ENCODE data around the gene KRT6C. TPM values are rescaled to one million over a fixed set of nuclear protein-coding genes. Genes with fewer than 3 reads are reported as not detected.

KRT6C gene
- polyA plus RNA-seq, 1 of the 3 experiments (the other 2 are of a cell fraction), result not detected

DNA sequence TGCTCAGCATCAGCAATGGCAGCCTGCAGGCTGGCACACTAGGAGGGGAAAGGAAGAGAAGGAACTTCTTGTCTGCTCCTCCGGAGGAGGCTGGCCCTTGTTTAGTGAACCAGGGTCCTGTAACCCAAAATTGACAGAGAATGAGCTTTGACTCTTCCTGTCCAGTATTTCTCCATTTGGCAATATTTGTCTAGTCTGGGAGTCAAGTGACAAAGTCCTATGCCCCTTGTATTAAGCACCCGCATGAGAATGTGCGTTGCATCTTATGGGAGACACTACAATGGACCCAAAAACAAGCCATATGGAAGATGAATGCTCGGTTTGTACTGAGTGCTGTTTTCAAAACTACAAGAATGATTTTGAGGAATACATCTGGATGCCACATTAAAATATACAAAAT is 3.8 kb downstream of the KRT6C start:
- H2AFZ ChIP-seq (ENCODE audit: low read depth), result no peak overlapping the region
- peaks cover 26% of the 10 kb centered on the region; the same call in 1 of the 2 replicates for H3K27me3 ChIP-seq (ENCODE audit: insufficient read depth)
- H3K27ac ChIP-seq (ENCODE audit: low read depth in 2 of 2, low read length in 1 of 2), result no peak overlapping the region
- TF ChIP-seq USF2 (IDR thresholded peaks at IDR 0.05; ENCODE audit: borderline replicate concordance, low read depth, low read length), result no peak
- TF ChIP-seq JUND (IDR thresholded peaks at IDR 0.05), result no peak
- TF ChIP-seq NFIC (IDR thresholded peaks at IDR 0.05; ENCODE audit: borderline replicate concordance), result no peak
- ChIA-PET POLR2A (no interaction called here), CTCF (no interaction called here)
- 42% methylated on average over 4 of the region's 4 CpGs for WGBS (ENCODE audit: low lambda C conversion rate)
- no peaks in the 10 kb centered on the region for H4K20me1 ChIP-seq (ENCODE audit: insufficient read depth)
- H3K79me2 ChIP-seq (ENCODE audit: insufficient read depth), result no peaks in the 10 kb centered on the region
- H3K4me2 ChIP-seq, result no peak overlapping the region
- no peak overlapping the region for H3K9ac ChIP-seq
- no peaks in the 10 kb centered on the region for H3K9me2 ChIP-seq
- no peaks in the 10 kb centered on the region for H3K4me1 ChIP-seq (ENCODE audit: control insufficient read depth in 1 of 2, insufficient read depth in 2 of 2, low read depth in 1 of 2, low read length in 1 of 2)
- H3K4me3 ChIP-seq (ENCODE audit: low read depth in 2 of 2, low read length in 1 of 2), result no peak overlapping the region
- no peaks in the 10 kb centered on the region for H3K9me3 ChIP-seq
- H3K36me3 ChIP-seq (replicated peaks in 1 of 2; ENCODE audit: control insufficient read depth in 1 of 2, insufficient read depth in 2 of 2, low read length in 1 of 2), result no peaks in the 10 kb centered on the region
- no peaks in the 10 kb centered on the region for H3F3A ChIP-seq (replicated peaks; ENCODE audit: insufficient read depth)
- no peak for DNase-seq

DNA sequence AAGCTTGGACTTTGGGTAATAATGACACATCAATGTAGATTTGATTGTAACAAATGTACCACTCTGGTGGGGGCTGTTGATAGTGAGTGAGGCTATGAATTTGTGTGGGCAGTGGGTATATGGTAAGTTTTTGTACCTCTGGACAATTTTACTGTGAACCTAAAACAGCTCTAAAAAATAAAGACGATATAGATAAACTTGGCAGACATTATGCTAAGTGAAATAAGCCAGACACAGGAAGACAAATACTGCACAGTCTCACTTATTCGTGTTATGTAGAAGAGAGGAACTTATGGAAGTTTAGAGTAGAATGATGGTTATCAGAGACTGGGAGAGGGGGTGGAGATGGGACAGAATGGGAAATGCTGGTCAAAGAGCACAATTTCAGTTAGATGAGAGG is 8.7 kb downstream of the KRT6C start:
- no peaks in the 10 kb centered on the region for H3K9me2 ChIP-seq
- no peaks in the 10 kb centered on the region for H3K9me3 ChIP-seq
- H2AFZ ChIP-seq (ENCODE audit: low read depth), result no peak overlapping the region
- ChIA-PET CTCF (no interaction called here), POLR2A (no interaction called here)
- H3F3A ChIP-seq (replicated peaks; ENCODE audit: insufficient read depth), result no peaks in the 10 kb centered on the region
- H3K4me2 ChIP-seq, result no peak overlapping the region
- no peaks in the 10 kb centered on the region for H3K4me1 ChIP-seq (ENCODE audit: control insufficient read depth in 1 of 2, insufficient read depth in 2 of 2, low read depth in 1 of 2, low read length in 1 of 2)
- DNase-seq, result no peak
- H3K79me2 ChIP-seq (ENCODE audit: insufficient read depth), result no peaks in the 10 kb centered on the region
- no peak for TF ChIP-seq MXI1 (IDR thresholded peaks at IDR 0.05; ENCODE audit: low read depth, low read length)
- peak; percentile 44 for TF ChIP-seq GATA2 (CRISPR knock-in tag; IDR thresholded peaks at IDR 0.05)
- TF ChIP-seq TCF12 (IDR thresholded peaks at IDR 0.05), result no peak
- no peaks in the 10 kb centered on the region for H4K20me1 ChIP-seq (ENCODE audit: insufficient read depth)
- H3K27me3 ChIP-seq (ENCODE audit: insufficient read depth), result peaks cover 15% of the 10 kb centered on the region; the same call in 1 of the 2 replicates
- 8% methylated on average over 2 of the region's 2 CpGs for WGBS (ENCODE audit: low lambda C conversion rate)
- H3K9ac ChIP-seq, result no peak overlapping the region
- no peaks in the 10 kb centered on the region for H3K36me3 ChIP-seq (replicated peaks in 1 of 2; ENCODE audit: control insufficient read depth in 1 of 2, insufficient read depth in 2 of 2, low read length in 1 of 2)
- no peak overlapping the region for H3K27ac ChIP-seq (ENCODE audit: low read depth in 2 of 2, low read length in 1 of 2)
- no peak overlapping the region for H3K4me3 ChIP-seq (ENCODE audit: low read depth in 2 of 2, low read length in 1 of 2)

- Histone ChIP-seq H3K27me3 (ENCODE audit: insufficient read depth) (no peaks in the 10 kb centered on the region; the same call in 1 of the 2 replicates), H3K36me3 (replicated peaks in 1 of 2; ENCODE audit: control insufficient read depth in 1 of 2, insufficient read depth in 2 of 2, low read length in 1 of 2) (no peaks in the 10 kb centered on the region), H3K4me1 (ENCODE audit: control insufficient read depth in 1 of 2, insufficient read depth in 2 of 2, low read depth in 1 of 2, low read length in 1 of 2) (no peaks in the 10 kb centered on the region), H3K79me2 (ENCODE audit: insufficient read depth) (no peaks in the 10 kb centered on the region), H3K9ac (no peak overlapping the region), H3F3A (replicated peaks; ENCODE audit: insufficient read depth) (no peaks in the 10 kb centered on the region), H2AFZ (ENCODE audit: low read depth) (no peak overlapping the region), H4K20me1 (ENCODE audit: insufficient read depth) (no peaks in the 10 kb centered on the region), H3K4me3 (ENCODE audit: low read depth in 2 of 2, low read length in 1 of 2) (no peak overlapping the region), H3K4me2 (no peak overlapping the region), H3K9me2 (no peaks in the 10 kb centered on the region), H3K9me3 (no peaks in the 10 kb centered on the region), H3K27ac (ENCODE audit: low read depth in 2 of 2, low read length in 1 of 2) (no peak overlapping the region)
- no peak for DNase-seq
- ChIA-PET CTCF (no interaction called here), POLR2A (no interaction called here)
- TF ChIP-seq SIN3A (IDR thresholded peaks at IDR 0.05; ENCODE audit: borderline replicate concordance, low read depth, low read length) (no peak), TAF1 (IDR thresholded peaks at IDR 0.05; ENCODE audit: borderline replicate concordance, low read depth, low read length) (no peak)
- whole genome bisulfite sequencing (ENCODE audit: low lambda C conversion rate), result 10% methylated on average over 5 of the region's 5 CpGs
Measured at GRCh38 chr12:52461693-52462092, 11.9 kb downstream of the KRT6C start.
